GM19035 (cell line): ENCODE results near the gene ZNF219.

ENCODE experiments used
- ATAC-seq: cut with Tn5 transposase; IDR thresholded peaks from one replicate; pipeline ENCODE4 v1.9.1; 2021; ENCODE audit not compliant: unreplicated experiment

The ZNF219 gene

GRCh38 chr14:21098076-21098891 lies at the start of gene ZNF219:
Gene ZNF219, minus strand, starts transcription at chr14:21098655. Its CDS starts 5,064 bp downstream, at chr14:21093591.
- ATAC-seq, result no peak

- no peak for ATAC-seq
These were observed 47.0 kb upstream of the ZNF219 start for GRCh38 chr14:21145437-21145836.

GRCh38 chr14:21142357-21142756 lies 43.9 kb upstream of the ZNF219 start:
- no peak for ATAC-seq

- ATAC-seq, result no peak
These were observed 37.6 kb upstream of the ZNF219 start for GRCh38 chr14:21136024-21136423.

GRCh38 chr14:21133901-21134300 lies 35.4 kb upstream of the ZNF219 start:
- ATAC-seq, result no peak

GRCh38 chr14:21123429-21123828 lies 25.0 kb upstream of the ZNF219 start:
- no peak for ATAC-seq

GRCh38 chr14:21121122-21121521 lies 22.7 kb upstream of the ZNF219 start:
- no peak for ATAC-seq

- no peak for ATAC-seq
These were observed 22.2 kb upstream of the ZNF219 start for GRCh38 chr14:21120686-21121085.

- ATAC-seq, result no peak
These were observed 20.5 kb upstream of the ZNF219 start for GRCh38 chr14:21118933-21119332.

- no peak for ATAC-seq
These were observed 14.9 kb upstream of the ZNF219 start for GRCh38 chr14:21113369-21113768.

- ATAC-seq, result no peak
These were observed 13.8 kb upstream of the ZNF219 start for GRCh38 chr14:21112255-21112654.

GRCh38 chr14:21109377-21110138 lies 11.1 kb upstream of the ZNF219 start:
- no peak for ATAC-seq

GRCh38 chr14:21108791-21109190 lies 10.3 kb upstream of the ZNF219 start:
- no peak for ATAC-seq

- no peak for ATAC-seq
These were observed 8.9 kb upstream of the ZNF219 start for GRCh38 chr14:21107283-21107800.

GRCh38 chr14:21106498-21107282 lies 8.2 kb upstream of the ZNF219 start:
- no peak for ATAC-seq

- ATAC-seq, result no peak
These were observed 7.7 kb upstream of the ZNF219 start for GRCh38 chr14:21106176-21106497.

GRCh38 chr14:21105095-21105494 lies 6.6 kb upstream of the ZNF219 start:
- no peak for ATAC-seq

- ATAC-seq, result peak; percentile 36
These were observed 6.1 kb upstream of the ZNF219 start for GRCh38 chr14:21104448-21105060.

- ATAC-seq, result peak; percentile 92
These were observed 5.4 kb upstream of the ZNF219 start for GRCh38 chr14:21103710-21104447.

GRCh38 chr14:21103411-21103709 lies 4.9 kb upstream of the ZNF219 start:
- no peak for ATAC-seq
